GM12878 (cell line): Measurements from ENCODE around the gene DNAJC6.

ENCODE experiments used
- BHLHE40 ChIP-seq, 2 experiments: fragments of 450-650 bp in 1 of 2; IDR thresholded peaks; 2 replicates each; pipeline ENCODE4 v1.6.1; 2011 to 2017; ENCODE audit warnings: low read depth in 2 of 2, borderline replicate concordance in 1 of 2, improper control_type of control experiment in 1 of 2, low read length in 1 of 2, mild to moderate bottlenecking in 1 of 2
- HDAC6 ChIP-seq: fragments of 200-600 bp; sonication (generic); IDR thresholded peaks from one replicate; pipeline ENCODE4 v1.8.0; 2017; ENCODE audit warnings: antibody characterized with exemption; ENCODE audit not compliant: unreplicated experiment
- RAD21 ChIP-seq: IDR thresholded peaks from 2 replicates; pipeline ENCODE4 v1.6.1; 2011; ENCODE audit warnings: mild to moderate bottlenecking, low read depth, low read length, moderate library complexity; ENCODE audit not compliant: insufficient read depth
- RCOR1 ChIP-seq: conservative IDR thresholded peaks from 2 replicates; pipeline ENCODE4 v1.6.1; 2012; ENCODE audit warnings: low read depth, low read length, improper control_type of control experiment
- RELA ChIP-seq: fragments of 450-650 bp; IDR thresholded peaks from 2 replicates; pipeline ENCODE4 v1.8.0; 2014; ENCODE audit warnings: borderline replicate concordance; ENCODE audit not compliant: partially characterized antibody
- SUZ12 ChIP-seq: fragments of 200-600 bp; sonication (generic); IDR thresholded peaks from one replicate; pipeline ENCODE4 v1.6.1; 2018; ENCODE audit warnings: antibody characterized with exemption, mild to moderate bottlenecking; ENCODE audit not compliant: unreplicated experiment
- TCF12 ChIP-seq: IDR thresholded peaks from 2 replicates; pipeline ENCODE4 v1.6.1; 2011; ENCODE audit warnings: low read depth, mild to moderate bottlenecking, low read length
- ZNF274 ChIP-seq: IDR thresholded peaks from one replicate; pipeline ENCODE4 v1.8.0; 2011; ENCODE audit not compliant: insufficient read length, insufficient read depth
- TF ChIP-seq, protein P1 (sequence below), 3 experiments: IDR thresholded peaks in 2 of 3; conservative IDR thresholded peaks in 1 of 3; 2 replicates each; pipeline ENCODE4 v1.5.1; 2011; ENCODE audit warnings: low read depth in 3 of 3, low read length in 3 of 3, mild to moderate bottlenecking in 3 of 3, control low read depth in 2 of 3, moderate library complexity in 2 of 3, inconsistent platforms in 1 of 3, mixed read lengths in 1 of 3; ENCODE audit not compliant: control insufficient read depth in 2 of 3, insufficient read depth in 1 of 3; ENCODE audit errors: extremely low read depth in 1 of 3
- TF ChIP-seq, protein P2 (sequence below): IDR thresholded peaks from 2 replicates; pipeline ENCODE4 v1.6.1; 2011; ENCODE audit warnings: low read depth, low read length, improper control_type of control experiment, borderline replicate concordance

DNA sequence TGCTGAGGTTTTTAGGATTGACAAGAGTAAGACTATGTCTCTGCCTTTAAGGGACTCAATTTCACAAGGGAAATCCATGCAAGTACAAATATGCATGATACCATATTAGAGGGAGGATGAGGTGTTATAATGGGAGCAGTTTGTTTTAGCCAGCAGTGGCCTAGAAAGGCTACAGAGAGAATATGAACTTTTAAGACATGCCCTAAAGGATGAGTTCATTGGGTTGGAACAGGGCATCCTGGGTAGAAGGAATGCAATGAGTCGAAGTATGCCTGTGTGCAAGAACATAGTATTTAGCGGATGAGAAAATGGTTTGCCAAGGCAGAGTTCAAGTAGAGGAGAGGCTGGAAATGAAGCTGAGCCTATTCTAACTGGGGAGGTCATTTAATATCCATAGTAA lies 78.5 kb downstream of the DNAJC6 start:
- TF ChIP-seq, protein P1, sequence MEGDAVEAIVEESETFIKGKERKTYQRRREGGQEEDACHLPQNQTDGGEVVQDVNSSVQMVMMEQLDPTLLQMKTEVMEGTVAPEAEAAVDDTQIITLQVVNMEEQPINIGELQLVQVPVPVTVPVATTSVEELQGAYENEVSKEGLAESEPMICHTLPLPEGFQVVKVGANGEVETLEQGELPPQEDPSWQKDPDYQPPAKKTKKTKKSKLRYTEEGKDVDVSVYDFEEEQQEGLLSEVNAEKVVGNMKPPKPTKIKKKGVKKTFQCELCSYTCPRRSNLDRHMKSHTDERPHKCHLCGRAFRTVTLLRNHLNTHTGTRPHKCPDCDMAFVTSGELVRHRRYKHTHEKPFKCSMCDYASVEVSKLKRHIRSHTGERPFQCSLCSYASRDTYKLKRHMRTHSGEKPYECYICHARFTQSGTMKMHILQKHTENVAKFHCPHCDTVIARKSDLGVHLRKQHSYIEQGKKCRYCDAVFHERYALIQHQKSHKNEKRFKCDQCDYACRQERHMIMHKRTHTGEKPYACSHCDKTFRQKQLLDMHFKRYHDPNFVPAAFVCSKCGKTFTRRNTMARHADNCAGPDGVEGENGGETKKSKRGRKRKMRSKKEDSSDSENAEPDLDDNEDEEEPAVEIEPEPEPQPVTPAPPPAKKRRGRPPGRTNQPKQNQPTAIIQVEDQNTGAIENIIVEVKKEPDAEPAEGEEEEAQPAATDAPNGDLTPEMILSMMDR (IDR thresholded peaks at IDR 0.05 in 2 of 3, conservative IDR thresholded peaks at IDR 0.05 in 1 of 3; ENCODE audit: control insufficient read depth in 2 of 3, extremely low read depth in 1 of 3, insufficient read depth in 1 of 3, low read depth in 3 of 3, low read length in 3 of 3) = no peak
- TF ChIP-seq TCF12 = no peak
- TF ChIP-seq RCOR1 = no peak
- TF ChIP-seq SUZ12 = no peak
- no peak for TF ChIP-seq RAD21
- TF ChIP-seq RELA = no peak
- TF ChIP-seq, protein P2, sequence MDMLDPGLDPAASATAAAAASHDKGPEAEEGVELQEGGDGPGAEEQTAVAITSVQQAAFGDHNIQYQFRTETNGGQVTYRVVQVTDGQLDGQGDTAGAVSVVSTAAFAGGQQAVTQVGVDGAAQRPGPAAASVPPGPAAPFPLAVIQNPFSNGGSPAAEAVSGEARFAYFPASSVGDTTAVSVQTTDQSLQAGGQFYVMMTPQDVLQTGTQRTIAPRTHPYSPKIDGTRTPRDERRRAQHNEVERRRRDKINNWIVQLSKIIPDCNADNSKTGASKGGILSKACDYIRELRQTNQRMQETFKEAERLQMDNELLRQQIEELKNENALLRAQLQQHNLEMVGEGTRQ = no peak
- TF ChIP-seq HDAC6 = no peak
- TF ChIP-seq ZNF274 = no peak
- no peak for TF ChIP-seq BHLHE40 (IDR thresholded peaks at IDR 0.05; ENCODE audit: borderline replicate concordance in 1 of 2, low read depth in 2 of 2, low read length in 1 of 2)
